ENCODE measurements around the gene OSBPL10.
"Not testable (repeated sequence)": the region's sequence is repeated elsewhere in the genome, so short reads cannot be mapped to it uniquely, and the experiment has no call there.

OSBPL10 gene

DNA sequence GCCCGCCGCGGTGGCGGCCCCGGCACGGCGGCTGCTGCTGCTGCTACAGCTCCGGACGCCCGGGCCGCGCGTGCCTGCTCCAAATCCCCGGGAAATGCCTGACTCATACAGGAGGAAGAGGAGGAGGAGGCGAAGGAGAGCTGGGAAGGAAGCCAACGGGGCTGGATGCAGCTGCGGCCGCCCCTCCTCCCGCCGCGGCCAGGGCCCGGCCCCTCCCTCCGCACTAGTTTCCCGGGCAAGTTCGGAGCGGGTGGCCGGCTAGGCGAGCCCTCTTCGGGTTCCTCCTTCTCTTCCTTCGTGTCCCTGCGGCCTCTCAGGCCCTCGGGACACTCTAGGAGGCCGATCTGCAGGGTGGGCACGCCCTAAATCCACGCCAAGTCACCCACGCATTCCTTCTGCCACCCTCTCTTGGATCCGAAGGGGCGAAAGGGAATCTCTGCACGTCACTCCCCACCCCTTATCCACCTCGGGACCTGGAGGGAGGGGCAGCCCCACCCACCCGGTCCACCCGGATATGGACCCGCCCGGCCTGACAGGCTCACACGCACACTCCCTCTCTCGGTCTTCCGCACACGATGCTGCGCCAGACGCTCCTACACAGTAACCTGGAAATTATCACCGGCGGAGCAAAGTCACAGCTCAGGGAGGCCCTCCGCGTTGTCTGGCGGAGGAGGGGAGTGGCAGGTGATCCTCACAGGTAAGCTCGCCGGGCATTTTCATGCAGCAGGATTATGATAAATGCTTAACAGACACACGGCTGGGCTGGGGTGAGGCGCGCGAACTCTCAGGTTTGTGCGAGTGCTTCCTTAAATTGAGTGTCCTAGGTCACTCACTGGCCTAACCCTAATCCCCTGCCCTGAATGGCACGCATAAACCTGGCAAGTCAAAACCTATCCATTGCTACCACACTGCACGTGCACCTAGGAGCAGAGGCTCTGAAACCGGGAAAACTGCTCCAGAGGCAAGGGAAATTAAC lies at the start of gene OSBPL10, which contains the start of gene ZNF860:
Gene OSBPL10 (minus strand): TSS at position 57 of the 976 bp plus-strand sequence. CDS start 83 bp downstream, outside the sequence.
Gene ZNF860 (plus strand): TSS at position 545 of the 976 bp plus-strand sequence. CDS start 7,330 bp downstream, outside the sequence.
- DNase-seq = peak in 13 of 14 donors; percentile 2 to 73 (median 27)

GRCh38 chr3:32026593-32026992 lies 45.5 kb upstream of the OSBPL10 start:
- no peak for DNase-seq

GRCh38 chr3:32022947-32023346 lies 41.9 kb upstream of the OSBPL10 start:
- no peak for DNase-seq

DNA sequence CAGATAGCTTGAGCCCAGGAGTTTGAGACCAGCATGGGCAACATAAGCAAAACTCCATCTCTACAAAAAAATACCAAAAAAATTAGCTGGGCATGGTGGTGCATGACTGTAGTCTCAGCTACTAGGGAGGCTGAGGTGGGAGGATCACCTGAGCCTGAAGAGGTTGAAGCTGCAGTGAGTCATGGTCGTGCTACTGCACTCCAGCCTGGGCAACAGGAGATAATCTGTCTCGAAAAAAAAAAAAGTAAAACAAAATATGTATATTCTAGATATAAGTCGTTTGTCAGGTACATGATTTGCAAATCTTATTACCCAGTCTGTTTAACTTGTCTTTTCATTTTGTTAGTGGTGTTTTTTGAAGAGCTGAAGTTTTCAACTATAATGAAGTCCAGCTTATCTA lies 40.7 kb upstream of the OSBPL10 start:
- DNase-seq = no peak

DNA sequence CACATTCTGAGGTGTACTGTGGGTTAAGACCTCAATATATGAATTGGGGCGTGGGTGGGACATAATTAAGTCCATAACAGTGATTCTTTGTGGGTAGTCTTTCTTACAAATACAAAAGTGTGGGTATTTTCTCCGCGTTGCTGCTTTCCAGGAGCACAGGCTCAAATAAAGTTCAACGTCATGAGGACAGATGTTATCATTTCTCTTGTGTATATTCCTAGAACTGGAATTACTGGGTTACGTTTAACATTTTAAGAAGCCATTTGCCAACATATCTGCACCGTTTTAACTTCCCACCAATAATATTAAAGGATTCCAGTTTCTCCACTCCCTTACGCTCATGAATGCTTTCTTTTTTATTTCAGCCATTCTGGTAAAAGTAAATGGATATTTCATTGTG lies 40.1 kb upstream of the OSBPL10 start:
- DNase-seq = no peak

GRCh38 chr3:32018757-32019564 lies 37.9 kb upstream of the OSBPL10 start:
- DNase-seq = no peak

DNA sequence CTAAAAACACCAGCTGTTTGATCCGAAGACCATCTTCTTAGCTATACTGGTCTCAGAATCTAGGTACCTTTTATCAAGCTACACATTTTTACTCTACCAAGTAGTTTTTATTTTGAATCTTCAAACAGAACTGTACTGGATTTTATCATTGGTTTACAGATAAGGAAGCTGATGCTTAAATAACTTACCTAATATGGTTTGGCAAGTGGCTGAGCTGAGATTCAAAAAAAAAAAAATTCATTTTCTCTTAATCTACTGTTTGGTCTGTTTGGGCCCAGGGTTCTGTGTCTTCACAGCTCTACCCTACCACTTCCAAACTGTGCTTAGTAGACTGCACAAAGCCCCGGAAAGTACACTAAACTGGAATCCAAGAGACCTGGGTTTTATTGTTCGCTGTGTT lies 36.2 kb upstream of the OSBPL10 start:
- DNase-seq = no peak

GRCh38 chr3:32015638-32016037 lies 34.6 kb upstream of the OSBPL10 start:
- not testable (repeated sequence) for DNase-seq

GRCh38 chr3:32010699-32011098 lies 29.6 kb upstream of the OSBPL10 start:
- not testable (repeated sequence) for DNase-seq

DNA sequence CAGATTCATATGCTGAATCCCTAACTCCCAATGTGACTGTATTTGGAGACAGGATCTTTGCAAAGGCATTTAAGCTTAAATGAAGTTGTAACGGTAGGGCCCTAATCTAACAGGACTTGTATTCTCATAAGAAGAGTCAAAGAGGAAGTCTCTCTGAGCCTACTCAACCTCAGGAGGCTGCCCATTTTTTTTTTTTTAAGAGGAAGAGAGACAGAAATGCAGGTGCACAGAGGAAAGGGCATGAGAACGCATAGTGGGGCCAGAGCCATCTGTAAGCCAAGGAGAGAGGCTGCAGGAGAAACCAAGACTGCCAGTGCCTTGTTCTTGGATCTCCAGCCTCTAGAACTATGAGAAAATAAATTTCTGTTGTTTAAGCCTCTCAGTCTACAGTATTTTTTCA lies 28.9 kb upstream of the OSBPL10 start:
- DNase-seq = no peak

DNA sequence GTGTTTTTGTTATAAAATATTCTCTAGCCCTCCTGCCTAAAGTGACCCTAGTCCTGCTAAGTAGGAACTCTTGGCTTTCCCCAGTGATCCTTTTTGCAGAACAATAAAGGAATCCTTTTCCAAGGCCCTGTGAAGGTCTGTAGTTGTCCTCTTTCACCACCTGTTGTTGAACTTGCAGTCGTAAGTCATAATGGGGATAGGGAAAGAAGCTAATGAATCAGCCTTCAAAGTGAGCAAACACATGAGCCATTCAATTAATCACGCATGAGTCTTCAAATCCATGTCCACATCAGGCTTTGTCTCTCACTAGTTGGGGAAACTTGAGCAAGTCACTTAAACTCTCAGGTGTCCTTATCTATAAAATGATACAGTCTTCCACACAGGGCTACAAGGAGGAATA lies 28.0 kb upstream of the OSBPL10 start:
- DNase-seq = no peak

GRCh38 chr3:32004113-32004765 lies 23.2 kb upstream of the OSBPL10 start:
- DNase-seq = no peak

DNA sequence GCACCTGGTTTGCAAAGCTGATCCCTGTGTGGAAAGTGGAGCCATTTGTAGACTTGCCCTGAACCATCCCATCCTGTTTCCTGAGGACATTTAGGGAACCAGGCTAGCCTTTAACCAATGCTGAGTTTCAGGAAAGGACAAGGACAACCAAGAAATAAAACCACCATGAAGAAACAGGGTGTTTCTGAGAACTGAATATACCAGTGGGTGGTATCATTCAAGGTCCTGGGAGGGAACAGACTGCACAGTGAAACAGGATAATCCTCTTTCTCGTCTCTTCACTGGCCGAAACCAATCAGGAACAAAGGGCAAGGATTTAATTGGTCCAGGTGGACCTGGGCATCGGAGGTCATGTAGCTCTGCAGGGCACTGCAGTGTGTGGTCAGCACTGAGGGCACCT lies 22.3 kb upstream of the OSBPL10 start:
- DNase-seq = no peak

DNA sequence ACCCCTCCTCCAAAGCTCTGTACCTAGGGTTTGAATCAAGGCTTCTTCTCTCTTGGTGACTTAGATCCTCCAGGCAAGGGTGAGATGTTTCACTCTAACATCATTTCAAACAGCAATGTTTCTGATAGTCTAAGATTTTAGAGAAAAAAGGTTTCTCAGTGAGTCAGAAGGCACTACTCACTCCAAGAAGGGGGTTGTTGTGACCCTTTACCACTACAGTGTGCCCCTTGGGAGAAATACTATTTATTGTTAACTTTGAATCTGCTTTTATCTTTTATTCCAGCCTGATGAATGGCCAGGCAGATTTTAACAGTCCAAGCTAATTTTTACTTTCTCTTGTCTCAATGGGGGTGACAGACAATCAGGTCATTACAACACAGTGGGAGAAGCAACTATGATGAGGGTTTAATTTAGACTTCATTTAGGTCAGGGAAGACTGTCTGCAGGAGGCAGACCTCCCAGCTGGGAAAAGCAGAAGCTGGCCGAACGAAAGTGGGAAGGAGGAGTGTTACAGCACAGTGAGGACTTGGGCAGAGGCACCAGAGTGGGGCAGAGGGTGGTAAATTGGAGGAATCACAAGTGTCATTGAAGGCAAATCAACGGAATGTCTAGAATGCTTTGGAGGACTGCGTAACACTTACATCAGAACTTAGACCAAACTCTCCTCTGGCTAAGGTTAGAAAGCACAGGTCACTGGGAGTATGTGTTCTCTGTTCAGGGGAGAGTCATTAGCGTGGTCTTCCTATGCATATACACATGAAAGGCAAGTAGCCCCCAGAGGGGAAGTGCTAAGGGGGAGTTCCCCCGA lies 21.7 kb upstream of the OSBPL10 start:
- no peak for DNase-seq

GRCh38 chr3:32000877-32001276 lies 19.8 kb upstream of the OSBPL10 start:
- no peak for DNase-seq

DNA sequence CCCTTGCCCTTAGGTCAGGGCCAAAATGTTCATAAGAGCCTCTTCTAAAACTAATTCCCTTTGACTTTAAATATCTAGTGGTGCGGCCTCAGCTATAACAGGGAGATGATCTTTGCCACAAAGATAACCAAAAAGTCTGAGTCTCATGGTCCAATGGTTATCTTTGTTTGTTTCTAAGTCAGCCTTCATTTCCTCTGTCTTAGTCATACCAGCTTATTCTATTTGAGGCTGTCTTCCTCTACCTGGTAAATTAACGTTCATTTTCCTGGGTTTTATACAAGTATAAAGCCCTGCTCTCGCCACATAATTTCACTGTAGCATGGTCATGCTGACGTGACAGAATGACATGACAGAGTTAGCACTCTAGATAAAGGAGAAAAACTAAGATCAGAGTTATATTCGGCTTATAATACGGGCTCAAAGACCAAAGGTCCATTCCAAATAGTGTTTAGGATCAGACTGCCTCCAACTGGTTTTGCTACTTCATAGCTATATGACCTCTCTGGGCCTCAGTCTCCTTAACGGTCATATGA lies 18.9 kb upstream of the OSBPL10 start:
- no peak for DNase-seq

DNA sequence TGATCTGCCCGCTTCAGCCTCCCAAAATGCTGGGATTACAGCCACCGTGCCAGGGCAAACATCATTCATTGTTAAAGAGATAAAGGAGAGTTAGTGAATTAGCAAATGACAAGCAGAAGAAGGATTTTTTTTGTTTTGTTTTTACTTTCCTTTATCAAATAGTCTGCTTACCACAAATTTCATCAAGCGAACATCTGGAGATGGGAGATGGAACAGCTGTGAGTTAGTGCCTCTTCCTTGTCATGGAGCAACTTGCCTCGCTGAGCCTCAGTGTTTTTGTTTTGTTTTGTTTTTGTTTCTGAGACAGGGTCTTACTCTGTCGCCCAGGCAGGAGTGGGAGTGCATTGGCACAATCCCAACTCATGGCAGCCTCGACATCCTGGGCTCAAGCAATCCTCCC lies 16.4 kb upstream of the OSBPL10 start:
- no peak for DNase-seq

DNA sequence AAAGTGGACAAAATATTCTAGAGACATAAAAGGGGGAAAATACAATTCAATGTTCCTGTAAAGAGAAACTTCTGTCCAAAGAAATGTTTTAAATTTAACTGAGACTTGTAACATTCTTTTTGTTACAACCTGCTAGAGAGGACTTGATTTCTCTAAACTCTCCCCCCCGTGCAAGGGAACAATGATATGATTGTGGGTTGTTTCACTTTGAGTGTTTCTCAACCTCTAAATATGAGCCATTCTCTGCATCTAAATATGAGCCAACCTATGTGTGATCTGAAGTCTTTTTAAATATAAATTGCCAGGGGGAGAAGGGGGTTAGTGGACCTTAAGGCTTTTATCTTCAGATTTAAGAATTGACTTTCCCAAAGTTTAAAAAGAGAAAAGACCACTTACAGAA lies 15.1 kb upstream of the OSBPL10 start:
- DNase-seq = no peak

DNA sequence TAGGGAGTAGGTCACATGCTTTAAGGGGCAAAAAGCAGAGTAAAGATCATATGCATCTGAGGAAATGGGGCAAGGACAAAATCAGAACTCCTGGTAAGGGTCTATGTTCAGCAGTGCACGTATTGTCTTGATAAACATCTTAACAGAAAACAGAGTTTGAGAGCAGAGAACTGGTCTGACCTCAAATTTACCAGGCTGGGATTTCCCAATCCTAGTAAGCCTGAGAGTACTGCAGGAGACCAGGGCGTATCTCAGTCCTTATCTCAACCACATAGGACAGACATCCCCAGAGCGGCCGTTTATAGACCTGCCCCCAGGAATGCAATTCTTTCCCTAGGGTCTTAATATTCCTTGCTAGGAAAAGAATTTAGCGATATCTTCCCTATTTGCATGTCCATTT lies 14.0 kb upstream of the OSBPL10 start:
- not testable (repeated sequence) for DNase-seq

DNA sequence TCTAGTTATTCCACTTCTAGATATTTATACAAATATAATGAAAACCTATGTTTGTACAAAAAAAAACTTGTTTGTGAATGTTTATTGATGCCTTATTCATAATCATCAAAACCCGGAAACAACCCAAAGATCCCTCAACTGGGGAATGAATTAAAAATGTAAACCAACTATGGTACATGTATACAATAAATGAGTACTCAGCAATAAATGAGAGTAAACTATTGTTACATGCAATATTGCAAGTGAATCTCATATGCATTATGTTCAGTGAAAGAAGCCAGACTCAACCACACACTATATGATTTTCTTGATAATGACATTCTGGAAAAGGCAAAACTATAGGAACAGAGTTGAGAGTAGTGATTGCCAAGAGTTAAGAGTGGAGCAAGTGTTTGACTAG lies 12.8 kb upstream of the OSBPL10 start:
- no peak for DNase-seq

DNA sequence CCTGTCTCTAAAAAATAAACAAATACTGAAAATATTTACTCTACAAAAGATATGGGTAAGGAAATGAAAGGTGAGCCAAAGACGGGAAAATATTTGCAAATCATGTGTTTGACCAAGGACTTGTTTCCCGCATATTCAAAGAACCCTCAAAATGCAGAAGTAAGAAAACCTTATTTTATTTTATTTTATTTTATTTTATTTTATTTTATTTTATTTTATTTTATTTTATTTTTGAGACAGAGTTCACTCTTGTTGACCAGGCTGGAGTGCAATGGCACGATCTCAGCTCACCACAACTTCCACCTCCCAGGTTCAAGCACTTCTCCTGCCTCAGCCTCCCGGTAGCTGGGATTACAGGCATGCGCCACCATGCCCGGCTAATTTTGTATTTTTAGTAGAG lies 11.9 kb upstream of the OSBPL10 start:
- not testable (repeated sequence) for DNase-seq

GRCh38 chr3:31988271-31988670 lies 7.2 kb upstream of the OSBPL10 start:
- no peak for DNase-seq
